HG03280 (cell line): ENCODE measurements around the gene SF3A2.

Source experiments
- ATAC-seq: cut with Tn5 transposase; IDR thresholded peaks from one replicate; pipeline ENCODE4 v1.9.1; 2021; ENCODE audit warnings: mild to moderate bottlenecking, moderate library complexity; ENCODE audit not compliant: unreplicated experiment

The SF3A2 gene

DNA sequence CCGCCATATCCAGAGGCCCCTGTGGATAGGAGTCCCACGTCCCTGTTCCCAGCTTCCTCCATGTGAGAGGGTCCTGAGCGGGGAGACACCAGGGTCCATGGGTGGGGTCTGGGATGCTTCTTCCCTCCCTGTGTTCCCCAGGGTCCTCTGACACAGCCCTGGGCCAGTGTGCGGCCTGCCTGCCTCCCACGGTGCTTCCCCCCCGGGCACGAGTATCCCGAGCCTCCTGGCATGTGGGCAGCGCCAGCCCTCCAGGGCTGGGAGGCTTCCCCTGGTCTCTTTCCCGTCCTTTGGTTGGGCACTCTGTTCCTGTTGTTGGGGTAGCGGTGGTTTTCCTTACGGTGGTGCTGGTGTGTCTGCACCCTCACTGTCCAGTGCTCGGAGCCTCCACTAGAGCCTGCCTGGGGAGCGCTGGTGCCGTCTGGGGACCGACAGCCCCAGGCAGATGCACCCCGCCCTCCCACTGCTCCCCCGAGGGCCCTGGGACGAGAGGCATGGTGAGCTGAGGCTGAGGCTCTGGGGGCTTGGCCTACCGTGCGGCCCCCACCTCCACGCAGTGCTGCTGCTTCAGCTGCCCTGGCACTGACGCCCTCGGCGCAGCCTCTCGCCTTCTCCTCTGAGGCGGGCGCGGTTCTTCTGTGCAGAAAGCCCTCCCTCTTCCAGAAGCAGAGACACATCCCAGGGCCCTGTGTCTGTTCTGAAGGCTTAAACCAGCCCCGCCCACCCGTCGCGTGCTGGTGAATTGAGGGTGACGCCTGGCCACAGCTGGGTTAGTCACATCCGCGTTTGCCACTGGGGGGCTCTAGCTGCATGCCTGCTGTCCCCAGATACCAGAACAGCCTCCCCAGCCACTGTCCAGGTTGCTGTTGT lies 28.4 kb upstream of the SF3A2 start:
- ATAC-seq, result no peak

GRCh38 chr19:2208975-2209374 lies 27.6 kb upstream of the SF3A2 start:
- ATAC-seq, result no peak

GRCh38 chr19:2209408-2209807 lies 27.2 kb upstream of the SF3A2 start:
- no peak for ATAC-seq

GRCh38 chr19:2210206-2210605 lies 26.4 kb upstream of the SF3A2 start:
- no peak for ATAC-seq

DNA sequence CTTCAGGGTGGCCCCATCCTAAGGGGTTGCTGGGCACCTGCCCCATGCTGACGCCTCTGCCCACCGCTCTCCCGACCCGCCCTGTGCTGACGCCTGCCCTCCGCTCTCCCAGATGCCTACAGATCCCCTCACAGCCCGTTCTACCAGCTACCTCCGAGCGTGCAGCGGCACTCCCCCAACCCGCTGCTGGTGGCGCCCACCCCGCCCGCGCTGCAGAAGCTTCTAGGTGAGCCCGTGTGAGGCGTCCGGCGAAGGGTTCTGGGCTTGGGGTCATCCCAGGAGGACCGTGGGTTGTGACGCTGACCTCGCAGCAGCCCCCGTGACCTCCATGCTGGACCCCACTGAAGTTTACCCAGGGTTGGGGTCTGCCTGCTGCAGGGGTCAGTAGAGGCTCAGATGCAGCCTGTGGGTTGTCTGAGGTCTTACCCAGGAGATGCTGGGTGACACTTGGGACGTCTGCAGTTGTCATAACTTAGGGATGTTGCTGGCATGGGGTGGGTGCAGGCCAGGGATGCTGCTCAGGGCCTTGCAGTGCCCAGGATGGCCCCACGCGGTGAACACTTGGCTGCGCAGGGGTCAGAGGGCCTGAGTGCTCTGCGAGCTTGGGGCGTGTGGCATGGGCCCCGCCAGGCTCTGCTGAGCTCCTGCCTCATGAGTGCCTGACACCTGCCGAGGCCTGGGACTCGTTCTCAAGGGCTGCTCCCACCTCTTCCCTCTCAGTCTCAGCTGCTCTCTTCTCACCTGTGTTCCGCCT lies 25.5 kb upstream of the SF3A2 start:
- no peak for ATAC-seq

GRCh38 chr19:2212861-2213711 lies 23.5 kb upstream of the SF3A2 start:
- no peak for ATAC-seq

GRCh38 chr19:2213799-2214198 lies 22.8 kb upstream of the SF3A2 start:
- no peak for ATAC-seq

GRCh38 chr19:2214251-2214650 lies 22.4 kb upstream of the SF3A2 start:
- ATAC-seq, result no peak

DNA sequence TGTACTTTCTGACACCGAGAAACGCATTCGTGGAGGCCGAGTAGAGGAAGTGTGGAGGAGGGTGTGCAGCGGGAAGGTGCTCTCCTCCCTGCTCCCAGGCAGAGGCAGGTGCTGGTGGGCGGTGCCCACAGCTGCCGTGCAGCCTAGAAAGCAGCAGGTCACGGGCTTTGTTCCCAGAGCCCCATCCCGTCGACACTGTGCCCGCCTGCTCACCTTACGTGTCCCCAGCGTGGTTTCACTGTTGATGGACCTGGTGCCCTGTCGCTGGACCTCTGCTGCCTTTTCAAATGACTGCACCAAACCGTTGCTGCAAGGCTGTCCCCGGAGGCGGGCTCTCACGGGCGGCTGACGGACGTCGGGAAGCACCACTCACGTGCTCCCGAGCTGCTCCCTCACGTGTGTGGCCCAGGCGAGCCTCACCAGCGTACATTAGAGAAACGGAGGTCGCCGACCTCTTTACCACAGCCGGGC lies 21.3 kb upstream of the SF3A2 start:
- ATAC-seq, result no peak

GRCh38 chr19:2216361-2217225 lies 20.0 kb upstream of the SF3A2 start:
- no peak for ATAC-seq

GRCh38 chr19:2217591-2217990 lies 19.0 kb upstream of the SF3A2 start:
- ATAC-seq, result no peak

DNA sequence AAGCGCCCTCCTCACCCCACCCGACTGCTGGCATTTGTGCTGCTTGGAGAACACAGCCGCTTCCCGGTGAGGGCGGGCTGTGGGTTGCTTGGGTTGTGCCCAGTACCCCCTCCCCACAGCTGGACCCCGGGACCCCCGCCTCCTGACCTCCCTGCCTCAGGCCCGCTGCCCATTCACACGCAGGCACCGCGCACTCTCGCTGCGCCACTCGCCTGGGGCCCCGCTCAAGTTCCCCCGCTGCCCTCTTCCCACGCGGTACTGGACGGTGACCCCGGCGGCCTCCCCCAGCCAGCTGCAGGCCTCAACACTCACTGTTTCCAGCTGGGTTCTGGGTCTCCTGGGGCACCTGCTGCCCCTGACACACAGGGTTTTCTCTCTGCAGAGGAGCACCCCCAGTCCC lies 16.9 kb upstream of the SF3A2 start:
- no peak for ATAC-seq

DNA sequence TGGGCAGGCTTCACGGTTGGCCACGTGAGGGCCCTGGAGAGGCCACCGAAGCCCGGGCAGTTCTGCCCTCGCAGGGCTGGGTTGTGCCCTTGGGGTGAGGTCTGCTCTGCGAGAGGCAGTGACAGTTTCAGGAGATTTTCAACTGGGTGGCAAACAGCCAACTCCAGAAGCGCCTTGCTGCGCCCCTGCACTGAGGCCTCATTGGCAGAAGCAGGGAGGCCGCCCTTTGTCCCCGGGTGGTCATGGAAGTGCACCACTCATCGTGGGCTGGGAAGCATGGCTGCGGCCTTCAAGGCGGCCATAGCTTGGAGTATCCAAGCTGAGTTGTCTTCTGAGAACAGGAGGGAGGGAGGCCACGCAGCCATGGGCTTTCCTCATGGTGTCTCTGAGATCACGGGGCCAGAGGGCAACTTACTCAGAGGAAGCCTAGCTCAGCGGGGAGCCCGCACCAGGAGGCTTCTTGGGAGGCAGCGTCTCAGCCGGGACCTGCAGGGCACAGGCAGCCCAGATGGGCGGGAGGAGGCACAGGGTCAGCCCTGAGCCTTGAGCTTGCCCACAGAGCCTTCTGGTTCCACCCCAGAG lies 15.3 kb upstream of the SF3A2 start:
- ATAC-seq, result no peak

DNA sequence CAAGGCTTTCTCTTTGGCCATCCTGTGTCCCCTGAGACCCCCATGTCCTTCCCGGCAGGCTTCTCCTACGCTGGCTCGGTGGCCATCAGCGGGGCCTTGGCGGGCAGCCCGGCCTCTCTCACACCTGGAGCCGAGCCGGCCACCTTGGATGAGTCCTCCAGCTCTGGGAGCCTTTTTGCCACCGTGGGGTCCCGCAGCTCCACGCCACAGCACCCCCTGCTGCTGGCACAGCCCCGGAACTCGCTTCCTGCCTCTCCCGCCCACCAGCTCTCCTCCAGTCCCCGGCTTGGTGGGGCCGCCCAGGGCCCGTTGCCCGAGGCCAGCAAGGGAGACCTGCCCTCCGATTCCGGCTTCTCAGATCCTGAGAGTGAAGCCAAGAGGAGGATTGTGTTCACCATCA lies 14.7 kb upstream of the SF3A2 start:
- no peak for ATAC-seq

- ATAC-seq, result no peak
Observed at GRCh38 chr19:2223391-2223790, 13.2 kb upstream of the SF3A2 start.

GRCh38 chr19:2223959-2224358 lies 12.7 kb upstream of the SF3A2 start:
- no peak for ATAC-seq

- ATAC-seq, result no peak
Observed at GRCh38 chr19:2224754-2225349, 11.8 kb upstream of the SF3A2 start.

GRCh38 chr19:2225415-2226050 lies 11.1 kb upstream of the SF3A2 start:
- ATAC-seq, result no peak
